HepG2 (cell line): Measurements from ENCODE around the gene FAAH2. TPM values are rescaled to one million over a fixed set of nuclear protein-coding genes. Genes with fewer than 3 reads are reported as not detected.

ENCODE experiments used
- ATAC-seq: fragments of 200-7000 bp; cut with Tn5 transposase; 3 replicates; pipeline ENCODE4 v1.9.1; 2020; ENCODE audit warnings: mild to moderate bottlenecking, moderate library complexity
- BruUV-seq: library from RNA; stranded (reverse); fragments of 400-500 nt; replicated peaks from 2 replicates; lab custom pipeline; 2021; lab: Mats Ljungman, UMichigan
- CTCF ChIA-PET: fragments of 300-600 bp; formaldehyde crosslinking; extraction: SDS; loops from one replicate; lab custom pipeline; 2021; ENCODE audit warnings: low total read pairs, inconsistent platforms, low intra/inter-chr PET ratio; lab: Yijun Ruan, JAX
- POLR2A ChIA-PET: fragments of 350-600 bp; sonication (Branson Sonifier 250); formaldehyde crosslinking; loops from one replicate; lab custom pipeline; 2020; ENCODE audit warnings: antibody characterized with exemption, inconsistent platforms; lab: Yijun Ruan, JAX
- DNase-seq: peaks from one replicate; pipeline ENCODE4 v3.0.0-alpha.2; 2015; ENCODE audit warnings: low spot score
- FAIRE-seq: peaks from 3 replicates; lab custom pipeline; 2011; peaks lifted over from hg19 to GRCh38; lab: Jason Lieb, UNC
- H2AFZ ChIP-seq: one replicate; pipeline ENCODE4 v1.6.1; 2011; ENCODE audit warnings: low read length, inconsistent platforms
- H3K27ac ChIP-seq: fragments of 300-600 bp; 3 replicates; pipeline ENCODE4 v1.8.0; 2011; ENCODE audit warnings: mixed run types, mild to moderate bottlenecking, mixed read lengths, low read length, inconsistent platforms; ENCODE audit not compliant: insufficient read depth; ENCODE audit errors: extremely low read length
- H3K27me3 ChIP-seq, 2 experiments: fragments of 200-600 bp in 1 of 2; 2 replicates in 1 of 2; 3 replicates in 1 of 2; pipeline versions ENCODE4 v1.6.0 to v1.8.0; 2011; ENCODE audit warnings: low read length in 2 of 2, mild to moderate bottlenecking in 2 of 2, moderate library complexity in 2 of 2, inconsistent platforms in 1 of 2; ENCODE audit not compliant: insufficient read depth in 2 of 2, control insufficient read depth in 1 of 2
- H3K36me3 ChIP-seq, 2 experiments: fragments of 200-600 bp in 1 of 2; replicated peaks in 1 of 2; 2 replicates in 1 of 2; 3 replicates in 1 of 2; pipeline versions ENCODE4 v1.5.1 to v1.8.0; 2011; ENCODE audit warnings: low read length in 2 of 2, inconsistent platforms in 1 of 2; ENCODE audit not compliant: insufficient read depth in 2 of 2, control insufficient read depth in 1 of 2
- H3K4me1 ChIP-seq: 2 replicates; pipeline ENCODE4 v1.5.1; 2012; ENCODE audit warnings: low read length, inconsistent platforms; ENCODE audit not compliant: insufficient read depth
- H3K4me2 ChIP-seq: 2 replicates; pipeline ENCODE4 v1.6.0; 2011; ENCODE audit warnings: low read depth, low read length, inconsistent platforms
- H3K4me3 ChIP-seq, 3 experiments: fragments of 200-600 bp in 1 of 3; sonication (generic), shearing (Covaris generic) in 1 of 3; replicated peaks in 1 of 3; 2 replicates each; pipeline ENCODE4 v1.5.1; 2011 to 2016; ENCODE audit warnings: low read length in 3 of 3, inconsistent platforms in 2 of 3, low read depth in 2 of 3, mild to moderate bottlenecking in 2 of 3, control low read depth in 1 of 3, mixed read lengths in 1 of 3; ENCODE audit not compliant: insufficient read depth in 1 of 3
- H3K79me2 ChIP-seq: one replicate; pipeline ENCODE4 v1.6.1; 2011; ENCODE audit warnings: low read length, inconsistent platforms; ENCODE audit not compliant: insufficient read depth
- H3K9ac ChIP-seq: 2 replicates; pipeline ENCODE4 v1.6.0; 2011; ENCODE audit warnings: mild to moderate bottlenecking, low read depth, low read length, inconsistent platforms; ENCODE audit not compliant: insufficient read depth
- H3K9me3 ChIP-seq: 2 replicates; pipeline ENCODE4 v1.5.1; 2012; ENCODE audit warnings: mild to moderate bottlenecking, low read length
- H4K20me1 ChIP-seq: 2 replicates; pipeline ENCODE4 v1.6.0; 2011; ENCODE audit warnings: inconsistent platforms, mild to moderate bottlenecking, low read length, moderate library complexity; ENCODE audit not compliant: insufficient read depth
- EHMT2 ChIP-seq: fragments of 200-600 bp; sonication (generic); IDR thresholded peaks from 2 replicates; pipeline ENCODE4 v1.7.0; 2017; ENCODE audit warnings: antibody characterized with exemption, low read depth, low read length, borderline replicate concordance
- ERF ChIP-seq: IDR thresholded peaks from 2 replicates; pipeline ENCODE4 v1.6.1; 2018; ENCODE audit warnings: missing biosample characterization, missing genetic modification reagents
- GABPA ChIP-seq, 2 experiments: IDR thresholded peaks; 2 replicates each; pipeline ENCODE4 v1.6.1; 2011 to 2016; ENCODE audit warnings: low read depth in 2 of 2, low read length in 1 of 2, missing biosample characterization in 1 of 2, missing genetic modification characterization in 1 of 2
- LCORL ChIP-seq, 2 experiments: fragments of 450-650 bp in 1 of 2; sonication (generic) in 1 of 2; formaldehyde crosslinking in 1 of 2; IDR thresholded peaks; 2 replicates each; pipeline versions ENCODE4 v1.5.0 to v1.6.1; 2017 to 2020; ENCODE audit warnings: antibody characterized with exemption in 1 of 2, missing genetic modification reagents in 1 of 2
- NCOR1 ChIP-seq: fragments of 200-600 bp; sonication (generic); IDR thresholded peaks from 2 replicates; pipeline ENCODE4 v1.7.0; 2017; ENCODE audit warnings: antibody characterized with exemption, low read length, borderline replicate concordance
- ZFP36L2 ChIP-seq: sonication (generic); formaldehyde crosslinking; IDR thresholded peaks from 2 replicates; pipeline ENCODE4 v1.4.0; 2020; ENCODE audit warnings: missing genetic modification reagents
- ZNF225 ChIP-seq: sonication (generic); formaldehyde crosslinking; IDR thresholded peaks from 2 replicates; pipeline ENCODE4 v1.4.0; 2020; ENCODE audit warnings: mild to moderate bottlenecking, missing genetic modification reagents
- ZNF274 ChIP-seq: sonication (generic); formaldehyde crosslinking; IDR thresholded peaks from 2 replicates; pipeline ENCODE4 v1.5.1; 2020; ENCODE audit warnings: mild to moderate bottlenecking, missing genetic modification reagents
- WGBS: methylation state at CpG from one replicate; pipeline ENCODE4 v1.1.6; 2017; ENCODE audit warnings: low lambda C conversion rate; 5-methylcytosine and 5-hydroxymethylcytosine counted together
- in situ Hi-C: cut with HindIII; loops from 2 replicates; pipeline ENCODE4 v1.10.0; 2017; ENCODE audit warnings: low pct_unique_long_range_greater_than_20kb; ENCODE audit not compliant: extremely low pct_ligation_motif_present
- intact Hi-C: fragments of 100-400 bp; cut with micrococcal nuclease; formaldehyde crosslinking; loops from one replicate; pipeline ENCODE4 v1.10.0; 2022; ENCODE audit not compliant: unreplicated experiment
- polyA plus RNA-seq, 8 experiments: library from polyadenylated mRNA; depleted of rRNA in 3 of 8; stranded (reverse) in 7 of 8; unstranded in 1 of 8; fragments of >200 nt; fragmentation: Illumina TruSeq in 4 of 8; extraction: Trizol in 4 of 8; gene quantifications; 2 replicates each; pipeline versions ENCODE4 v1.2.1 to v1.2.3, GENCODE V29; 2011 to 2016; ENCODE audit warnings: low read depth in 4 of 8, missing spikeins in 1 of 8, mixed read lengths in 1 of 8; ENCODE audit not compliant: insufficient read depth in 1 of 8
- total RNA-seq, 5 experiments: library from RNA; depleted of rRNA; stranded (reverse); fragments of >200 nt; fragmentation: Illumina TruSeq; extraction: Trizol; gene quantifications; 2 replicates each; pipeline ENCODE4 v1.2.3, GENCODE V29; 2016; ENCODE audit warnings: low read depth in 1 of 5
- TF ChIP-seq, protein P1 (sequence below): sonication (generic); formaldehyde crosslinking; IDR thresholded peaks from 2 replicates; pipeline ENCODE4 v1.9.0; 2022; ENCODE audit warnings: low read depth, missing genetic modification reagents
- TF ChIP-seq, protein P2 (sequence below): sonication (generic); formaldehyde crosslinking; IDR thresholded peaks from 2 replicates; pipeline ENCODE4 v1.5.0; 2020; ENCODE audit warnings: missing genetic modification reagents, mild to moderate bottlenecking, borderline replicate concordance
- TF ChIP-seq, protein P3 (sequence below): sonication (generic); formaldehyde crosslinking; IDR thresholded peaks from 2 replicates; pipeline ENCODE4 v1.8.1; 2023; ENCODE audit warnings: missing genetic modification reagents, inconsistent platforms, borderline replicate concordance
- TF ChIP-seq, protein P4 (sequence below): sonication (generic); formaldehyde crosslinking; IDR thresholded peaks from 2 replicates; pipeline ENCODE4 v1.5.1; 2020; ENCODE audit warnings: missing genetic modification reagents, mild to moderate bottlenecking, borderline replicate concordance

The FAAH2 gene
- total and polyA plus RNA-seq, 2 of the 13 experiments (the other 11 are each of a cell fraction or from before 2014, with no cell fraction given), result 1.6 to 3.3 TPM

DNA sequence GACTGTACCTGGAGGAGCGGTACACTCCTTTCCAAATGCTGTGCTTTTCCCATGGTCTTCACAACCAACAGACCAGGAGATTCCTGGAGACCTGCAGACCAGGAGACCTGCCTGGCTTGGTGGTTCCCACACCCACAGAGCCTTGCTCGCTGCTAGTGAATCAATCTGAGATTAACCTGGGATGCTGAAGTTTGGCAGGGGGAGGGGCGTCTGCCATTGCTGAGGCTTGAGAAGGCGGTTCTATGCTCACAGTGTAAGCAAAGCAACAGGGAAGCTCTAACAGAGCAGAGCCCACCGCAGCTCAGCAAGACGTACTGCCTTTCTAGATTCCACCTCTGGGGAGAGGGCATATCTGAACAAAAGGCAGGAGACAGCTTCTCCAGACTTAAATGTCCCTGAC is 34.5 kb upstream of the FAAH2 start:
- Histone ChIP-seq H4K20me1 (no peaks in the 10 kb centered on the region), H3K27ac (no peak overlapping the region), H3K79me2 (no peaks in the 10 kb centered on the region), H3K9me3 (no peaks in the 10 kb centered on the region), H3K27me3 (no peaks in the 10 kb centered on the region), H3K4me1 (no peaks in the 10 kb centered on the region), H3K36me3 (no peaks in the 10 kb centered on the region), H2AFZ (no peak overlapping the region), H3K4me3 (no peak overlapping the region), H3K9ac (no peak overlapping the region), H3K4me2 (no peak overlapping the region)
- BruUV-seq, result no TSS peak
- TF ChIP-seq ZNF225 (CRISPR knock-in tag) (no peak), ZFP36L2 (no peak), EHMT2 (no peak), ERF (CRISPR knock-in tag) (no peak), NCOR1 (no peak), LCORL (IDR thresholded peaks at IDR 0.05) (no peak), LCORL (CRISPR knock-in tag; IDR thresholded peaks at IDR 0.05) (no peak), ZNF274 (CRISPR knock-in tag) (no peak), GABPA (IDR thresholded peaks at IDR 0.05; ENCODE audit: low read depth, low read length) (no peak), GABPA (CRISPR knock-in tag; IDR thresholded peaks at IDR 0.05; ENCODE audit: low read depth) (no peak)
- TF ChIP-seq, protein P1, sequence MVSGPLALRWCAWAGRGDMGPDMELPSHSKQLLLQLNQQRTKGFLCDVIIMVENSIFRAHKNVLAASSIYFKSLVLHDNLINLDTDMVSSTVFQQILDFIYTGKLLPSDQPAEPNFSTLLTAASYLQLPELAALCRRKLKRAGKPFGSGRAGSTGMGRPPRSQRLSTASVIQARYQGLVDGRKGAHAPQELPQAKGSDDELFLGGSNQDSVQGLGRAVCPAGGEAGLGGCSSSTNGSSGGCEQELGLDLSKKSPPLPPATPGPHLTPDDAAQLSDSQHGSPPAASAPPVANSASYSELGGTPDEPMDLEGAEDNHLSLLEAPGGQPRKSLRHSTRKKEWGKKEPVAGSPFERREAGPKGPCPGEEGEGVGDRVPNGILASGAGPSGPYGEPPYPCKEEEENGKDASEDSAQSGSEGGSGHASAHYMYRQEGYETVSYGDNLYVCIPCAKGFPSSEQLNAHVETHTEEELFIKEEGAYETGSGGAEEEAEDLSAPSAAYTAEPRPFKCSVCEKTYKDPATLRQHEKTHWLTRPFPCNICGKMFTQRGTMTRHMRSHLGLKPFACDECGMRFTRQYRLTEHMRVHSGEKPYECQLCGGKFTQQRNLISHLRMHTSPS (CRISPR knock-in tag), result no peak
- TF ChIP-seq, protein P2, sequence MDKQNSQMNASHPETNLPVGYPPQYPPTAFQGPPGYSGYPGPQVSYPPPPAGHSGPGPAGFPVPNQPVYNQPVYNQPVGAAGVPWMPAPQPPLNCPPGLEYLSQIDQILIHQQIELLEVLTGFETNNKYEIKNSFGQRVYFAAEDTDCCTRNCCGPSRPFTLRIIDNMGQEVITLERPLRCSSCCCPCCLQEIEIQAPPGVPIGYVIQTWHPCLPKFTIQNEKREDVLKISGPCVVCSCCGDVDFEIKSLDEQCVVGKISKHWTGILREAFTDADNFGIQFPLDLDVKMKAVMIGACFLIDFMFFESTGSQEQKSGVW (CRISPR knock-in tag), result no peak
- TF ChIP-seq, protein P3, sequence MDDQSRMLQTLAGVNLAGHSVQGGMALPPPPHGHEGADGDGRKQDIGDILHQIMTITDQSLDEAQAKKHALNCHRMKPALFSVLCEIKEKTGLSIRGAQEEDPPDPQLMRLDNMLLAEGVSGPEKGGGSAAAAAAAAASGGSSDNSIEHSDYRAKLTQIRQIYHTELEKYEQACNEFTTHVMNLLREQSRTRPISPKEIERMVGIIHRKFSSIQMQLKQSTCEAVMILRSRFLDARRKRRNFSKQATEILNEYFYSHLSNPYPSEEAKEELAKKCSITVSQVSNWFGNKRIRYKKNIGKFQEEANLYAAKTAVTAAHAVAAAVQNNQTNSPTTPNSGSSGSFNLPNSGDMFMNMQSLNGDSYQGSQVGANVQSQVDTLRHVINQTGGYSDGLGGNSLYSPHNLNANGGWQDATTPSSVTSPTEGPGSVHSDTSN (CRISPR knock-in tag), result no peak
- TF ChIP-seq, protein P4, sequence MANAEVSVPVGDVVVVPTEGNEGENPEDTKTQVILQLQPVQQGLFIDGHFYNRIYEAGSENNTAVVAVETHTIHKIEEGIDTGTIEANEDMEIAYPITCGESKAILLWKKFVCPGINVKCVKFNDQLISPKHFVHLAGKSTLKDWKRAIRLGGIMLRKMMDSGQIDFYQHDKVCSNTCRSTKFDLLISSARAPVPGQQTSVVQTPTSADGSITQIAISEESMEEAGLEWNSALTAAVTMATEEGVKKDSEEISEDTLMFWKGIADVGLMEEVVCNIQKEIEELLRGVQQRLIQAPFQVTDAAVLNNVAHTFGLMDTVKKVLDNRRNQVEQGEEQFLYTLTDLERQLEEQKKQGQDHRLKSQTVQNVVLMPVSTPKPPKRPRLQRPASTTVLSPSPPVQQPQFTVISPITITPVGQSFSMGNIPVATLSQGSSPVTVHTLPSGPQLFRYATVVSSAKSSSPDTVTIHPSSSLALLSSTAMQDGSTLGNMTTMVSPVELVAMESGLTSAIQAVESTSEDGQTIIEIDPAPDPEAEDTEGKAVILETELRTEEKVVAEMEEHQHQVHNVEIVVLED (CRISPR knock-in tag), result no peak
- no peak for DNase-seq
- in situ Hi-C loops, result no loop called here
- 88% methylated on average over 3 of the region's 6 CpGs for WGBS
- no peak for ATAC-seq
- intact Hi-C loops, result no loop called here
- FAIRE-seq, result no peak
- CTCF ChIA-PET, result no interaction called here
- POLR2A ChIA-PET, result no interaction called here
